NCI-H345 (cell line): ENCODE results near the gene SAMD13.
"Not testable (repeated sequence)": the region's sequence is repeated elsewhere in the genome, so short reads cannot be mapped to it uniquely, and the experiment has no call there.

Experiments
- DNase-seq: peaks from one replicate; lab custom pipeline; 2025; lab: John Stamatoyannopoulos, UW

The SAMD13 gene

GRCh38 chr1:84286071-84286470, 15.4 kb upstream of the SAMD13 start:
- DNase-seq = no peak

- not testable (repeated sequence) for DNase-seq
Observed at GRCh38 chr1:84287389-84287788, 14.1 kb upstream of the SAMD13 start.

GRCh38 chr1:84289169-84289785, 12.2 kb upstream of the SAMD13 start:
- DNase-seq = no peak

DNA sequence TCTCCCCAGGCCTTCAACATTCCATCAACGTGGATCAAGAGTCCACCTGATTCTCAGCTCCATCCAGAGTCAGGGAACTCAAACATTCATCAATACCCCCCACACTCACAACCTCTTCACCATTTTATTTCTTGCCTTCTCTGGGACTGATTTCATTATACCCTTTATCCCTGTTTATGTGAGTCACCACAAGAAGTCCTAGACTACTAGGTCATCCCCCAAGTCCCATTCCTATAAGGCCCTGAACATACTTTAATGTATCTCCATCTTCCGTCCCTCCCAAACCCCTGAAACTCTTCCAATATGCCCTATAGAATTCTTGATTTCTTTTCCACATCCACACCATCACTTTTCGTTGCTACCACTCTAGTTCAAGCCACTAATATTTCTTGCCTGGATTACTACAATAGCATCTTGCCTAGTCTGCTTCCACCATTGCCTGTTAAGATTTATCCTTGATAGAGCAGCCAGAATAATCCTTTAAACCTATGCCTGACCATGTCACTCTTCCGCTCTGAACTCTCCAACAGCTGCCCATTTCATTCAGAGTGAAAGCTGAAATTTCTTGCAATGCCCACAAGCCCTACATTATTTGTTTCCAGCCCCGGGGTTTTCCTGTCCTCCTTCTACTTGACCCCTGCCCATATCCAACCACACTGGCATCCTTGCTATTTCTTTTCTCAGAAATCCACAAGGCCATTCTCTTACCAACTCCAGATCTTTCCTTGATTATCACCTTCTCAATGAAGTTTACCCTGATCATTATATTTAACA, 9.4 kb upstream of the SAMD13 start:
- no peak for DNase-seq

DNA sequence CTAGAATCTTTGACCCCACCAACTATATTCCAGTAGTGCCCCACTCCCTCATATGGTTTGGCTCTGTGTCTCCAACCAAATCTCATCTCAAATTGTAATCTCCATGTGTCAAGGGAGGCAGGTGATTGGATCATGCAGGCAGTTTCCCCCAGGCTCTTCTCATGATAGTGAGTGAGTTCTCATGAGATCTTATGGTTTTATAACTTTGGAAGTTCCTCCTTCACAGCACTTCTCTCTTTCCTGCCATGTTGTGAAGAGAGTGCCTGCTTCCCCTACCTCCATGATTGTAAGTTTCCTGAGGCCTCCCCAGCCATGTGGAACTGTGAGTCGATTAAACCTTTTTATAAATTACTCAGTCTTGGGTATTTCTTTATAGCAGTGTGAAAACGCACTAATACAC, 7.7 kb upstream of the SAMD13 start:
- no peak for DNase-seq

DNA sequence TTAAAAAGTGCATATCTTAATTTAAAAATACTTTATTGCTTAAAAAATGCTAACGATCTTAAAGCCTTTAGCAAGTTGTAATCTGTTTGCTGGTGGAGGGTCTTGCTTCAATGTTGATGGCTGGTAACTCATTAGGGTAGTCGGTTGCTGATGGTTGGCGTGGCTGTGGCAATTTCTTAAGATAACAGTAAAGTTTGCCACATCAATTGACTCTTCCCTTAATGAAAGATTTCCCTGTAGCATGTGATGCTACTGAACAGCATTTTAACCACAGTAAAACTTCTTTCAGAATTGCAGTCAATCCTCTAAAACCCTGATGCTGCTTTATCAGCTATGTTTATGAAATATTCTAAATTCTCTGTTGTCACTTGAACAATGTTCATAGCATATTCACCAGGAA, 6.8 kb upstream of the SAMD13 start:
- no peak for DNase-seq

GRCh38 chr1:84297546-84298244, 3.8 kb upstream of the SAMD13 start:
- DNase-seq = no peak

DNA sequence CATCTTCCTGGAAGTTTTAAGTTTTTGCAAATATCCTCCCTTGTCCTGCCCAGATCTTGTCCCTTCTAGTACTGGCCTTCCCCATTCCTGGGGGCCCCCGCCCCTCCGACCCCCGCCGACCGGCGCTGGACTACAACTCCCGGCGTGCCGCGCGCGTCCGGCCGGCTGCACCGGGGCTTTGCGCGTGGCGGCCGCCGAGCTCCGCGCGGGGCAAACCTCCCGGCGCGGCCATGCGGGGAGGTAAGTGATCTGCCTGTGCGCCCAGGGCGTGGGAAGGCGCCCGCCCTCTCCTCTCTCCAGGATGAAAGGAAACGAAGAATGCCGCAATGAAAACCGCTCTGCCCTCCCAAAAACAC, 3.2 kb upstream of the SAMD13 start:
- peak; percentile 57 for DNase-seq

GRCh38 chr1:84298684-84299535, 2.6 kb upstream of the SAMD13 start:
- peak; percentile 65 for DNase-seq

DNA sequence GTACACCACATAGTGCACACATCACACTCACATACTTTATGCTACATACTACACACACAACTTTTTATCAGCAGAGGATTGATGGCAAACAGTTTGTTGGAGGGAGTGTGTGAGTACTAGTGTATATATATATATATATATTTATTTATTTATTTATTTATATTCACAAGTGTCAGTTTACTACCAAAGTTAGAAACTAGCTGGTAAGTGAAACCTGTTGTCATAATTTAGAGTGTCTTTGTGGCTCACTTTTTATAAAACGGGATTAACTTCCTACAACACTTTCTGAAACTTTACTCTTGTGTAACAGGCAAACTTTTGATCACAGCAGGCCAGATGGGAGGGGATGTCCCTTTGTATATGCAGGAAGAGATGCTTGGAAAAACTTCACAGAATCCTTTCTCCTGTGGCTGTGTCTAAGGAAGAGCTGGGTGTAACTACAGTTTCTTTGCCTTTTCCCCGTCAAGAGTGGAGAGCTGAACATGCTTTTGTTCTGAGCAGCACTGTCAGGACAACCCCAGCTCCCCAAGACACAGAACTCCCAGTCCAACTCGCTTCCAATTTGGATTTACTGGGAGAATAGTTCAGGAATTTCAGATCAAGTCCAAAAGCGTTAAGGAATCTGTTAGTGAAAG, 1.9 kb upstream of the SAMD13 start:
- DNase-seq = no peak

DNA sequence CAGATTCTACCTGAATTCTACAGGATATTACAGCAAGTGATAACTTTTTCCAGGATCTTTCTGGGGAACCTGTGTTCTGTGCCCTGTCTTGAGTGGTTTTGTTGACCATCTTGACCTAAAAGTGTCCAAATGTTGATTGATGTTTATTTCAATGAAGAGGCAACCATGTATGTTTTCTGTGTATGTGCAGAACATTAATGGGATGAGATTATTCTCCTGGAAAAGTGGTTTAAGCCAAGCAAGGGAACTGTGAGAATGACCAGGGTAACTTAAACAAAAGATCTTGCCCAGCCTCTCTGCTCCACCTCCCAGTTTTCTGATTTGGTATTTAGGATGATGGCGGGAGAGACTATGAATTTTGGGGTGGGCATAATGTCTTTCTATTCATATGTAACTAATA, 1.0 kb upstream of the SAMD13 start:
- no peak for DNase-seq

DNA sequence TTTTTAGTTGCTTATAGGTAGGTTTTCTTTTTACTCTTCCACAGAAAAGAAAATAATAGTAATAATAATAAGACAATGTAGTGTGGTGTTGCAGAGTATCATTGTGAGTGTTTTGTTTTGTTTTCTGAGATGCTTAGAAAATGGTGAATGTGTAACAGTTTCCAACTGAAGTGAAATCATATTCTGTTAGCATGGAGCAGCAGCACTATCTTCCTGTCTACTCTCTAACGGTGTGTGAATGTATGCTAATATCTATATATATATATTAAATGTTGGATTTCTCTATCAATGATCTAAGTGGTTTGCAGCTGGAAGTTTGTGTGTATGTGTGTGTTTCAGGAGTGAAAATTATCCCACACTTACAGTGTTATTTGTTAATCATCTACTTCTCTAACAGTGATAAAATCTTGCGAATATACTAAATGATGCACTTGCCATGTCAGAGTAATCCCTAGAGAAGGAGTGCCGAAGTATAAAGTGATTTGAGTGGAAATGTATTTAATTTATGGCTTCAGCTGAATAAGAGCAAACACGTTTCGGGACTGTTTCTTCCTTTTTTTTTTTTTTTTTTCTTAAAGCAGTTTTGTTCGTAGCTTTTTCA, 377 bp downstream of the SAMD13 start:
- DNase-seq = peak; percentile 34

DNA sequence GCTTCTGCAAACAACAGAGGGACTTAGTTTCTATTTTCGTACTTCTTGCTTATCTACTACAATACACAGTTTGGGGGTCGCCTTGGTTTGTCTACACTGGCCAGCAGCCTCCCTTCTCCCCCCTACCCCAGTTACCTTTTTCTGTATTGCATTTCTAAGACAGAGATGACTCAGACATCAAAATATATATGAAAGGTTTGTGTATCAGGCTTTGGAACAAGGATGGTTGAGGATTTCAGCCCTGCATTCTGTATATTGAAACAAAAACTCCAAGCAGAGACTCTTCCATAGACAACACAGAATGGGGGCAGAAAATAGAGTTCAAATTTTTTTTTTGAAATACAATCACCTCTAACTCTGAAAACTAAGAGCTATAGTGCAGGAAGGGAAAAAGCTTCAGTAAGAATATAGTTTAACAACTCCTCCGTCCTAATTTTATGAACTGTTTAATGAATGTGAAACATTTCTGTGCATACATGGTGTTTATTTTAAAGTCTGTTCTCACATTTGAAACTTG, 1.9 kb downstream of the SAMD13 start:
- DNase-seq = no peak

GRCh38 chr1:84307398-84307797, 5.9 kb downstream of the SAMD13 start:
- no peak for DNase-seq

DNA sequence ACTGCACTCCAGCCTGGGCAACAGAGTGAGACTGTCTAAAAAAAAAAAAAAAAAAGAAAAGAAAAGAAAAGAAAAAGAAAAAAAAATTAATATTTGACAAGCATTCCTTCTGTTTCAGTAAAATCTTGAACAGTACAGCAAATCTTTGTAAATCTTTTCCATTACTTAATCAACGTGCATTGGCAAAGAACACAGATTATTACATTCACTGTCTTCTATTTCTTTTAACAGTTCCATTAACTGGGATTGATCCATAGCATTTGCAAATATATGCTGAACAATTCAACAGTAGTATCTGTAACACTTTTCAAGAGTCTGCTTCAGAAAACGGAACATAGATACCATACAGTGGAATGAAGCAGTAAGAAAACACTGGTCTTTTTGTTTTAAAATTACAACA, 9.8 kb downstream of the SAMD13 start:
- no peak for DNase-seq

GRCh38 chr1:84319662-84320061, 18.2 kb downstream of the SAMD13 start:
- no peak for DNase-seq

DNA sequence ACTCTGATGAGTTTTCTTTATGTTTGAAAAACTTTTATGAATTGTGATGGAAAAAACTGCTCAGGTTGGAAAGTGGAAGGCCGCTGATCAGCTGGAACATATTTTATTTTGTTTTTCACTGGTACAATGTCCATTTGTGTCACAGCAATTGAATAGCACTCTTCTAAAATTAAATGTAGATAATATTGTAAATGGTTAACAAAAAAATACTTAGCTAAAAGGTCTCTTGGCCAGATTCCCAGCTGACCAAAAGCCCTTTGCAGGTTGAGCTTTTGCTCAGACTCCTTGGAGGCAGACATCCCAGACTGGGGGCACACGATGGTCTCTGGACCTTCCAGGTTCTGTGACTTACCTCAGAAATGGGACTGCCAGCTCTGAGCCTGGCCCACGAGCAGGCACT, 26.3 kb downstream of the SAMD13 start:
- DNase-seq = no peak

DNA sequence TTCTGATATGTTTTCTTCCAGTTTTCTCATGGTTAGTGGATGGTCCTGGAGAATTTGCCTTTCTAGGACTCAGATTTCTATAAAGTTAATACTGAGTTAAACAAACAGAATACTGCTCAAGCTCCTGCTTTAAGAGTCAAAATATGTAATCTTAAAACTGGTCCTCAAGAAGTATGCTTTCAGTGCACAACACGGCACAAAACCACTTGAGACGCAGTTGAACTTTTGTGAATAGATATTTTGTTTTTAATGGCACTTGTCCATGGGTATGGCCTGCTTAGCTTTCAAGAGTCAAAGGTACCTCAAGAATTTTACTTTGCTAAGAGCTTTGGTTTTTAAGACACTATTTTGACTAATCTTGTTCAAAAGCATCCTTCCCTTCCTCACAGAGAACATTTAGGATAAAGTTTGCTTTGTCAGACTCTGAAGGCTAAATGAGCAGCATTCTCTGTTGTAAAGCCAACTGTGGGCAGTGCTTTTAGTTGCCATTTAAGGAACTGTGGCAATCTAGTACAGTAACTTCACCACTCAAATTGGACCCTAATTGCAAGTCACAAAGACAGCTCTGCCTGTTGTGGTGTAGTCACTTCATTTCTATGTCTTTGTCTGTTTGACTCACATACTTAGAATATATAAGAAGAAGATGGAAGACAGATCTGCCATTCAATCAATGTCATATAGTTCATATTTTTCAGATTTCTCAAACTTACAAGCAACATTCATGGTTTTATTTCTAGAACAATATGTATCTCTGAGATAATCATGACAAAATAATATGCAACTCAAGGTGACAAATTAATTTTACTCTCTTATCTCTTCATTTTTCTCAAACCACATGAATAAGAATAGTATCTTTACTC, 28.8 kb downstream of the SAMD13 start:
- DNase-seq = no peak

DNA sequence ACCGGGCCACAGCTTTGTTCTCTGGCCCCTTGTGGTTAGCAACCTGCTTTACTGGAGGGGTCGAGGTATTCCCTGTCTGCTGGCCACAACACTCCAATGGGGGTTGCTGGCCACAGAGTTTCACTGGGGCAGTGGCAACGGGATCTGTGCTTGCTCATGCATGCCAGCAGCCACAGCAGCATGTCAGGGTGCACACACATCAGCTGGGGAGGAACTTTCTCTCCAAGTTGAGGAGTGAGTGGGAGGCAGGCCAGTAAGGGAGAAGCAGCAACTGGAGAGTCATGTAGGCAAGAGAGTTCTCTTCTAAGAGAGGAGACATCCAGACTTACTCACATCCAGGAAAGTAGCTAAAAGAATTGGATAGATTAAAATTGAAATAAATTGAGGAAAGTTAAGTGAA, 38.0 kb downstream of the SAMD13 start:
- DNase-seq = no peak

- no peak for DNase-seq
Observed at GRCh38 chr1:84344286-84344685, 42.8 kb downstream of the SAMD13 start.
